ENCODE measurements around the gene TRAPPC12. TPM values are rescaled to one million over a fixed set of nuclear protein-coding genes. Genes with fewer than 3 reads are reported as not detected.

Gene TRAPPC12
- total RNA-seq, 1 experiment from 2014 or later: 72.8 TPM

GRCh38 chr2:3418766-3419404, 39.4 kb downstream of the TRAPPC12 start (continued):
- TF ChIP-seq ELF4 (CRISPR knock-in tag; IDR thresholded peaks at IDR 0.05; ENCODE audit: low read depth) (no peak), NFE2L1 (CRISPR knock-in tag; IDR thresholded peaks at IDR 0.05) (no peak)

GRCh38 chr2:3420076-3420768, 40.7 kb downstream of the TRAPPC12 start:
- POLR2A ChIA-PET: no interaction called here
- H3K4me1 Mint-ChIP-seq: no peaks in the 10 kb centered on the region
- peaks cover 17% of the 10 kb centered on the region for H3K36me3 Mint-ChIP-seq
- H3K27me3 Mint-ChIP-seq (ENCODE audit: low read depth): no peaks in the 10 kb centered on the region
- CTCF ChIA-PET: no interaction called here
- no peak overlapping the region for H3K4me3 Mint-ChIP-seq
- no peaks in the 10 kb centered on the region for H3K9me3 Mint-ChIP-seq
- ATAC-seq: no peak
- TF ChIP-seq E2F1 (CRISPR knock-in tag; IDR thresholded peaks at IDR 0.05): no peak
- DNase-seq (ENCODE audit: low spot score): no peak
- no peak overlapping the region for H3K27ac Mint-ChIP-seq

- ATAC-seq (no peak), DNase-seq (ENCODE audit: low spot score) (no peak)
- POLR2A ChIA-PET: no interaction called here
- H3K27me3 Mint-ChIP-seq (ENCODE audit: low read depth): no peaks in the 10 kb centered on the region
- CTCF ChIA-PET: no interaction called here
- no peak overlapping the region for H3K4me3 Mint-ChIP-seq
- H3K36me3 Mint-ChIP-seq: peaks cover 19% of the 10 kb centered on the region
- no peaks in the 10 kb centered on the region for H3K9me3 Mint-ChIP-seq
- no peaks in the 10 kb centered on the region for H3K4me1 Mint-ChIP-seq
- H3K27ac Mint-ChIP-seq: no peak overlapping the region
- TF ChIP-seq RELA (CRISPR knock-in tag; IDR thresholded peaks at IDR 0.05; ENCODE audit: borderline replicate concordance): no peak
- no peak for TF ChIP-seq IRF2 (CRISPR knock-in tag; IDR thresholded peaks at IDR 0.05; ENCODE audit: borderline replicate concordance, low read depth)
- TF ChIP-seq ZNF281 (CRISPR knock-in tag; IDR thresholded peaks at IDR 0.05): no peak
- no peak for TF ChIP-seq NFYB (CRISPR knock-in tag; conservative IDR thresholded peaks at IDR 0.05; ENCODE audit: low read depth)
- TF ChIP-seq E2F5 (CRISPR knock-in tag; IDR thresholded peaks at IDR 0.05): no peak
- no peak for TF ChIP-seq FOXP4 (CRISPR knock-in tag; IDR thresholded peaks at IDR 0.05)
- no peak for TF ChIP-seq ZNF396 (CRISPR knock-in tag; IDR thresholded peaks at IDR 0.05; ENCODE audit: borderline replicate concordance)
- no peak for TF ChIP-seq PRDM15 (CRISPR knock-in tag; IDR thresholded peaks at IDR 0.05)
- no peak for TF ChIP-seq ZNF512 (CRISPR knock-in tag; IDR thresholded peaks at IDR 0.05; ENCODE audit: borderline replicate concordance)
- no peak for TF ChIP-seq IRF1 (CRISPR knock-in tag; IDR thresholded peaks at IDR 0.05)
- no peak for TF ChIP-seq ZSCAN18 (CRISPR knock-in tag; IDR thresholded peaks at IDR 0.05)
These were observed 41.4 kb downstream of the TRAPPC12 start for GRCh38 chr2:3420769-3421397.
